ENCODE data around the gene ITGAV.

ITGAV gene

GRCh38 chr2:186554850-186555671 is 34.8 kb upstream of the ITGAV start:
- Histone ChIP-seq H3K18ac (ENCODE audit: low read length) (no peak overlapping the region), H3K36me3 (ENCODE audit: control insufficient read depth in 1 of 2, insufficient read depth in 2 of 2, low read length in 2 of 2) (no peaks in the 10 kb centered on the region), H3K27me3 (ENCODE audit: insufficient read depth, low read length) (no peaks in the 10 kb centered on the region), H3K79me1 (ENCODE audit: low read length) (peaks cover 4% of the 10 kb centered on the region), H3K9me3 (ENCODE audit: insufficient read depth, low read depth, low read length) (no peaks in the 10 kb centered on the region), H2AFZ (ENCODE audit: insufficient read depth, low read length, poor library complexity) (no peak overlapping the region), H2BK120ac (ENCODE audit: insufficient read depth, low read length, poor library complexity) (no peak overlapping the region), H3K14ac (ENCODE audit: low read length) (no peak overlapping the region), H3K27ac (ENCODE audit: low read depth, low read length) (no peak overlapping the region), H4K8ac (ENCODE audit: low read depth, low read length) (no peak overlapping the region), H2AK5ac (ENCODE audit: low read length) (no peak overlapping the region), H4K91ac (ENCODE audit: low read depth, low read length) (no peak overlapping the region), H4K12ac (ENCODE audit: low read depth, low read length) (no peak overlapping the region), H2BK12ac (ENCODE audit: low read length) (no peak overlapping the region), H3K4ac (ENCODE audit: low read depth, low read length) (no peak overlapping the region), H3K9ac (ENCODE audit: low read length) (no peak overlapping the region), H3K23ac (ENCODE audit: low read length) (no peak overlapping the region), H3K4me2 (ENCODE audit: low read length) (no peak overlapping the region), H3K79me2 (ENCODE audit: control insufficient read depth, insufficient read depth, low read length, poor library complexity) (peaks cover 2% of the 10 kb centered on the region), H3K4me1 (ENCODE audit: control insufficient read depth in 1 of 2, insufficient read depth in 2 of 2, low read length in 2 of 2) (peaks cover 0 to 2% of the 10 kb centered on the region in 2 experiments), H2BK5ac (ENCODE audit: low read depth, low read length, poor library complexity) (no peak overlapping the region), H3K4me3 (ENCODE audit: low read depth, low read length) (no peak overlapping the region)
- WGBS (ENCODE audit: extremely low coverage, insufficient coverage, insufficient read length): no CpG with 5 or more reads among the region's 8 CpGs
- DNase-seq: peak in 1 of 2 donors; percentile 55

- Histone ChIP-seq H2AFZ (ENCODE audit: insufficient read depth, low read length, poor library complexity) (no peak overlapping the region), H3K9me3 (ENCODE audit: insufficient read depth, low read depth, low read length) (no peaks in the 10 kb centered on the region), H3K9ac (ENCODE audit: low read length) (no peak overlapping the region), H3K4me1 (ENCODE audit: control insufficient read depth in 1 of 2, insufficient read depth in 2 of 2, low read length in 2 of 2) (peaks cover 0 to 10% of the 10 kb centered on the region in 2 experiments), H2BK120ac (ENCODE audit: insufficient read depth, low read length, poor library complexity) (no peak overlapping the region), H3K4me2 (ENCODE audit: low read length) (no peak overlapping the region), H3K36me3 (ENCODE audit: control insufficient read depth in 1 of 2, insufficient read depth in 2 of 2, low read length in 2 of 2) (no peaks in the 10 kb centered on the region), H4K8ac (ENCODE audit: low read depth, low read length) (no peak overlapping the region), H2AK5ac (ENCODE audit: low read length) (no peak overlapping the region), H2BK5ac (ENCODE audit: low read depth, low read length, poor library complexity) (no peak overlapping the region), H2BK12ac (ENCODE audit: low read length) (no peak overlapping the region), H3K79me1 (ENCODE audit: low read length) (peaks cover 11% of the 10 kb centered on the region), H3K79me2 (ENCODE audit: control insufficient read depth, insufficient read depth, low read length, poor library complexity) (peaks cover 2% of the 10 kb centered on the region), H3K27ac (ENCODE audit: low read depth, low read length) (no peak overlapping the region), H4K12ac (ENCODE audit: low read depth, low read length) (no peak overlapping the region), H3K4me3 (ENCODE audit: low read depth, low read length) (no peak overlapping the region), H3K4ac (ENCODE audit: low read depth, low read length) (no peak overlapping the region), H3K18ac (ENCODE audit: low read length) (no peak overlapping the region), H4K91ac (ENCODE audit: low read depth, low read length) (no peak overlapping the region), H3K27me3 (ENCODE audit: insufficient read depth, low read length) (no peaks in the 10 kb centered on the region), H3K23ac (ENCODE audit: low read length) (no peak overlapping the region), H3K14ac (ENCODE audit: low read length) (no peak overlapping the region)
- WGBS (ENCODE audit: extremely low coverage, insufficient coverage, insufficient read length): no CpG with 5 or more reads among the region's 2 CpGs
- DNase-seq: no peak
These were observed 31.2 kb upstream of the ITGAV start for GRCh38 chr2:186558512-186559276.

GRCh38 chr2:186559370-186559769 is 30.5 kb upstream of the ITGAV start:
- Histone ChIP-seq H3K4ac (ENCODE audit: low read depth, low read length) (no peak overlapping the region), H4K91ac (ENCODE audit: low read depth, low read length) (no peak overlapping the region), H3K23ac (ENCODE audit: low read length) (no peak overlapping the region), H3K79me1 (ENCODE audit: low read length) (peaks cover 11% of the 10 kb centered on the region), H3K4me3 (ENCODE audit: low read depth, low read length) (no peak overlapping the region), H3K14ac (ENCODE audit: low read length) (no peak overlapping the region), H4K8ac (ENCODE audit: low read depth, low read length) (no peak overlapping the region), H3K27ac (ENCODE audit: low read depth, low read length) (no peak overlapping the region), H2BK5ac (ENCODE audit: low read depth, low read length, poor library complexity) (no peak overlapping the region), H2AK5ac (ENCODE audit: low read length) (no peak overlapping the region), H3K79me2 (ENCODE audit: control insufficient read depth, insufficient read depth, low read length, poor library complexity) (peaks cover 2% of the 10 kb centered on the region), H3K4me1 (ENCODE audit: control insufficient read depth in 1 of 2, insufficient read depth in 2 of 2, low read length in 2 of 2) (peaks cover 0 to 10% of the 10 kb centered on the region in 2 experiments), H4K12ac (ENCODE audit: low read depth, low read length) (no peak overlapping the region), H3K27me3 (ENCODE audit: insufficient read depth, low read length) (no peaks in the 10 kb centered on the region), H2BK12ac (ENCODE audit: low read length) (no peak overlapping the region), H3K36me3 (ENCODE audit: control insufficient read depth in 1 of 2, insufficient read depth in 2 of 2, low read length in 2 of 2) (no peaks in the 10 kb centered on the region), H2BK120ac (ENCODE audit: insufficient read depth, low read length, poor library complexity) (no peak overlapping the region), H2AFZ (ENCODE audit: insufficient read depth, low read length, poor library complexity) (no peak overlapping the region), H3K9me3 (ENCODE audit: insufficient read depth, low read depth, low read length) (no peaks in the 10 kb centered on the region), H3K18ac (ENCODE audit: low read length) (no peak overlapping the region), H3K9ac (ENCODE audit: low read length) (no peak overlapping the region), H3K4me2 (ENCODE audit: low read length) (no peak overlapping the region)
- no peak for DNase-seq

- Histone ChIP-seq H3K36me3 (ENCODE audit: control insufficient read depth in 1 of 2, insufficient read depth in 2 of 2, low read length in 2 of 2) (no peaks in the 10 kb centered on the region), H3K79me1 (ENCODE audit: low read length) (peaks cover 11% of the 10 kb centered on the region), H3K27me3 (ENCODE audit: insufficient read depth, low read length) (no peaks in the 10 kb centered on the region), H2BK5ac (ENCODE audit: low read depth, low read length, poor library complexity) (peak overlapping the region; percentile 46), H2BK120ac (ENCODE audit: insufficient read depth, low read length, poor library complexity) (peak overlapping the region; percentile 83), H4K8ac (ENCODE audit: low read depth, low read length) (peak overlapping the region; percentile 47), H3K23ac (ENCODE audit: low read length) (no peak overlapping the region), H3K18ac (ENCODE audit: low read length) (no peak overlapping the region), H4K12ac (ENCODE audit: low read depth, low read length) (no peak overlapping the region), H3K4me2 (ENCODE audit: low read length) (no peak overlapping the region), H2AFZ (ENCODE audit: insufficient read depth, low read length, poor library complexity) (no peak overlapping the region), H3K4me1 (ENCODE audit: control insufficient read depth in 1 of 2, insufficient read depth in 2 of 2, low read length in 2 of 2) (peaks cover 0 to 10% of the 10 kb centered on the region in 2 experiments), H2AK5ac (ENCODE audit: low read length) (peak overlapping the region; percentile 62), H4K91ac (ENCODE audit: low read depth, low read length) (peak overlapping the region; percentile 43), H3K14ac (ENCODE audit: low read length) (peak overlapping the region; percentile 61), H3K9ac (ENCODE audit: low read length) (no peak overlapping the region), H3K9me3 (ENCODE audit: insufficient read depth, low read depth, low read length) (no peaks in the 10 kb centered on the region), H3K4ac (ENCODE audit: low read depth, low read length) (no peak overlapping the region), H3K79me2 (ENCODE audit: control insufficient read depth, insufficient read depth, low read length, poor library complexity) (peaks cover 2% of the 10 kb centered on the region), H3K27ac (ENCODE audit: low read depth, low read length) (no peak overlapping the region), H3K4me3 (ENCODE audit: low read depth, low read length) (no peak overlapping the region), H2BK12ac (ENCODE audit: low read length) (peak overlapping the region; percentile 89)
- DNase-seq: no peak
- WGBS (ENCODE audit: extremely low coverage, insufficient coverage, insufficient read length): no CpG with 5 or more reads among the region's 3 CpGs
These were observed 30.0 kb upstream of the ITGAV start for GRCh38 chr2:186559848-186560247.
